Psoas muscle (tissue), 8 donors: Measurements from ENCODE around the gene OBSCN. TPM values are rescaled to one million over a fixed set of nuclear protein-coding genes. Genes with fewer than 3 reads are reported as not detected.
A peak's percentile ranks its signal among the peaks of the same experiment; 100 is the strongest.
"Not testable (repeated sequence)": the region's sequence is repeated elsewhere in the genome, so short reads cannot be mapped to it uniquely, and the experiment has no call there.

ENCODE experiments used
- ATAC-seq, 4 donors: fragments of 200-7000 bp; cut with Tn5 transposase; one replicate each; pipeline ENCODE4 v1.9.1; 2020; ENCODE audit warnings: moderate library complexity in 3 of 4, mild to moderate bottlenecking in 2 of 4
- DNase-seq, 2 donors: peaks; one replicate each; pipeline ENCODE4 v3.0.0-alpha.2; 2020
- H3K27ac ChIP-seq: fragments of 200-600 bp; one replicate; pipeline ENCODE4 v1.8.0; 2022
- H3K27me3 ChIP-seq, 3 donors: fragments of 200-600 bp in 1 of 3; one replicate each; pipeline versions ENCODE4 v1.6.1 to v1.8.0; 2013 to 2022; ENCODE audit warnings: low read length in 2 of 3, mild to moderate bottlenecking in 2 of 3, moderate library complexity in 1 of 3; ENCODE audit not compliant: insufficient read depth in 3 of 3
- H3K36me3 ChIP-seq, 2 donors: fragments of 200-600 bp in 1 of 2; one replicate each; pipeline versions ENCODE4 v1.6.1 to v1.8.0; 2013 to 2022; ENCODE audit warnings: low read depth in 1 of 2, mild to moderate bottlenecking in 1 of 2, moderate library complexity in 1 of 2; ENCODE audit not compliant: insufficient read depth in 1 of 2
- H3K4me1 ChIP-seq: fragments of 200-600 bp; one replicate; pipeline ENCODE4 v1.8.0; 2022
- H3K4me3 ChIP-seq: fragments of 200-600 bp; one replicate; pipeline ENCODE4 v1.8.0; 2022; ENCODE audit warnings: mild to moderate bottlenecking
- H3K9me3 ChIP-seq: fragments of 200-600 bp; one replicate; pipeline ENCODE4 v1.8.0; 2022
- WGBS, 3 donors: extraction: QIAGEN DNeasy Blood & Tissue Kit; methylation state at CpG; one replicate each; pipeline versions ENCODE4 v1.1.6 to v1.1.7; 2013; 5-methylcytosine and 5-hydroxymethylcytosine counted together
- intact Hi-C, 2 donors: fragments of 100-400 bp; cut with DNase I; formaldehyde crosslinking; loops; one replicate each; pipeline versions ENCODE4 v1.11.0 to v1.14.2; 2022
- polyA plus RNA-seq, 3 donors: library from polyadenylated mRNA; stranded (reverse); fragments of 200-250 nt; gene quantifications; one replicate each; pipeline ENCODE4 v1.2.3, GENCODE V29; 2013
- total RNA-seq, 4 donors: library from RNA; stranded (reverse); fragmentation: NEBNext Ultra II Directional in 2 of 4; extraction: Animal tissue kit (Norgen Biotek cat#: 25700) in 2 of 4; gene quantifications; one replicate each; pipeline versions ENCODE4 v1.2.1 to v1.2.4, GENCODE V29; 2021 to 2023
- TF ChIP-seq, protein P1 (sequence below): fragments of 200-600 bp; IDR thresholded peaks from one replicate; pipeline ENCODE4 v1.8.0; 2022; ENCODE audit warnings: antibody characterized with exemption
- donor health status: healthy with polysubstance abuse.
- donor health status: DM: no; HTN: no; CAD: no; lungs with moderate emphysema.
- donor health status: Bipolar disorder and iron deficiency.
- donor health status: healthy.
- donor health status: DM: yes; HTN: yes; CAD: no.
- donor health status: DM: no; HTN: no; CAD: no.
- donor health status: DM: no; HTN: no; CAD: no.
- donor health status: DM: yes; HTN: yes; CAD: no.

Gene OBSCN
- total and polyA plus RNA-seq, 7 donors: 397 to 1,869 (median 1,061) TPM

DNA sequence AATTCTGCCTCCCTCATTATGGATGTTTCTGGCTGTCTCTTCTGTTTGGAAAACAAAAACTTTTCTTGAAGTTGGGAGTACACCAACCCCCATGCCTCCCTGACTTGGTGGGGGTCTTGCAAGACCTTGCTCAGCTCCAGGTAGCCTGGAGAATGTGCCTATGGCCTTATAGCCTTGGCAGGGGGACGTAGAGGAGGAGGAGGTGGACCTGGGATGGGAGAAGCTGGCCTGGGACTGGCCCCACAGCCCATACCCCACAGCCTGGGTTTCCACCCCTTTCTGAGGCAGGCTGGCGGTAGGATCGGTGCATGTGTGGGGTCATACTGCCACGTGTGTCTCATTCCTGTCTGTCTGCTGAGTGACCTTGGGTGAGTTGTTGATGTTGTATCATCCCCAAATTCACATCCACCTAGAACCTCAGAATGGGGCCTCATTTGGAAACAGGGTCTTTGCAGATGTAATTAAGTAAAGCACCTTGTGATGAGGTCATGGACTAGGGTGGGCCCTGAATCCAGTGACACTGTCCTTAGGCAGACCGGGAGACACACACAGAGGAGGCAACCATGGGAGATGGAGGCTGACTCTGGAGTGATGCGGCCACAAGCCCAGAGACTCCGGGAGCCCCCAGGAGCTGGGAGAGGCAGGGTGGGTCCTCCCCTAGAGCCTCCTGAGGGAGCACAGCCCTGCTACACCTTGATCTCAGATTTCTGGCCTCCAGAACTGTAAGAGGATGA, 18.5 kb downstream of the OBSCN start:
- 63 to 76% (median 66%) methylated on average over 7 of the region's 7 CpGs for WGBS, 3 donors
- Histone ChIP-seq H3K4me3 (no peak overlapping the region), H3K4me1 (peaks cover 90% of the 10 kb centered on the region), H3K9me3 (no peaks in the 10 kb centered on the region), H3K36me3 (peaks cover 4 to 99% of the 10 kb centered on the region in 2 donors), H3K27ac (peak overlapping the region; percentile 77), H3K27me3 (no peaks in the 10 kb centered on the region)
- ATAC-seq (no peak), DNase-seq (no peak)
- intact Hi-C loops: no loop called here
- TF ChIP-seq, protein P1, sequence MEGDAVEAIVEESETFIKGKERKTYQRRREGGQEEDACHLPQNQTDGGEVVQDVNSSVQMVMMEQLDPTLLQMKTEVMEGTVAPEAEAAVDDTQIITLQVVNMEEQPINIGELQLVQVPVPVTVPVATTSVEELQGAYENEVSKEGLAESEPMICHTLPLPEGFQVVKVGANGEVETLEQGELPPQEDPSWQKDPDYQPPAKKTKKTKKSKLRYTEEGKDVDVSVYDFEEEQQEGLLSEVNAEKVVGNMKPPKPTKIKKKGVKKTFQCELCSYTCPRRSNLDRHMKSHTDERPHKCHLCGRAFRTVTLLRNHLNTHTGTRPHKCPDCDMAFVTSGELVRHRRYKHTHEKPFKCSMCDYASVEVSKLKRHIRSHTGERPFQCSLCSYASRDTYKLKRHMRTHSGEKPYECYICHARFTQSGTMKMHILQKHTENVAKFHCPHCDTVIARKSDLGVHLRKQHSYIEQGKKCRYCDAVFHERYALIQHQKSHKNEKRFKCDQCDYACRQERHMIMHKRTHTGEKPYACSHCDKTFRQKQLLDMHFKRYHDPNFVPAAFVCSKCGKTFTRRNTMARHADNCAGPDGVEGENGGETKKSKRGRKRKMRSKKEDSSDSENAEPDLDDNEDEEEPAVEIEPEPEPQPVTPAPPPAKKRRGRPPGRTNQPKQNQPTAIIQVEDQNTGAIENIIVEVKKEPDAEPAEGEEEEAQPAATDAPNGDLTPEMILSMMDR: no peak

DNA sequence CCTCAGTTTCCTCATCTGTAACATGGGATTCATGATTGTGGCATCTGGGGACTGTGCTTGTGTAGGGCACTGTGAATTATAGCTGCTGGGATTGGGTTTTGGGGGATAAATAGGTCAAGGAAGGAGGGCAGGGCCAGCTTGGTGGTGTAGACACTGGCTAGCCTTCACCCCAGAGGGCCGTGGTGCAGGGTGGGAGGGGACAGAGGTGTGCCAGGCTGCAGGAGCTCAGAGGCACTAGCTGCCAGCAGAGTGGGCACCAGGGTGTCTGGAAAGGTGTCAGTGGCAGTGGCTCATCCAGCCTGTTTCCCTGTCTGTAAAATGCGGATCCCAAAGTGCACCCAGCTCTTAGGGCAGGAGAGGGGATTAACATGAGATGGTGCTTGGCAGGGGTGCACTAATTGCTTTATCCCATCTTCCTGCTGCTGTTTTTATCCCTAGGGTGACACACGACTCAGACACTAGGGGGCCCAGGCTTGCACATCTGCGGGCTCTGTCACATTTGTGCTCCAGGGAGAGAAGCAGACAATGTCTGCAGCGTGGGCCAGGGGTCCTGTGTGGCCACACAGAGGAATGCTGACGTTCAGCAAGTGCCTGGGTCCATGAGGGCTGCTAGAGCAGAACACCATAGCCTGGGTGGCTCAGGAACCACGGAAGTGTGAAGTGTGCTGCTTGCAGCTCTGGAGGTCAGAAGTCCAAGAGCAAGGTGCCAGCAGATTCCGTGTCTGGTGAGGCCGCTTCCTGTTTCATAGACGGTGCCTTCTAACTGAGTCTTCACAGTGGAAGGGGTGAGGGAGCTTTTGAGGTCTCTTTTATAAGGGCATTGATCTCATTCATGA, 19.3 kb downstream of the OBSCN start:
- Histone ChIP-seq H3K36me3 (peaks cover 6 to 99% of the 10 kb centered on the region in 2 donors), H3K4me3 (no peak overlapping the region), H3K27ac (peak overlapping the region; percentile 77), H3K4me1 (peaks cover 88% of the 10 kb centered on the region), H3K9me3 (no peaks in the 10 kb centered on the region), H3K27me3 (no peaks in the 10 kb centered on the region)
- TF ChIP-seq, protein P1: no peak
- intact Hi-C loops: no loop called here
- ATAC-seq (peak; percentile 35 to 58 (median 41)), DNase-seq (peak in 1 of 2 donors; percentile 73)
- 23 to 29% (median 25%) methylated on average over 10 of the region's 10 CpGs for WGBS, 3 donors

DNA sequence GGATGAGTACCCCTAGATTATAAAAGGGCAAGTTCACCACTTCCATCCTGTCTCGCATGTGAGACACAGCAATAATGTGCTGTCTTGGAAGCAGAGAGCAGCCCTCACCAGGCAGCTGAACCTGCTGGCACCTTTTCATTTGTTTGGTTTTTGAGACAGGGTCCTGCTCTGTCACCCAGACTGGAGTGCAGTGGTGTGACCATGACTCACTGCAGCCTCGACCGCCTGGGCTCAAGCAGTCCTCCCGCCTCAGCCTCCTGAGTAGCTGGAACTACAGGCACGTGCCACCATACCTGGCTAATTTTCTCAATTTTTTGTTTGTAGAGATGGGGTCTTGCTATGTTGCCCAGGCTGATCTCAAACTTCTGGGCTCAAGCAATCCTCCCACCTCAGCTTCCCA, 20.3 kb downstream of the OBSCN start:
- H3K4me3 ChIP-seq, intact Hi-C loops, DNase-seq, H3K9me3 ChIP-seq, H3K27me3 ChIP-seq: not testable (repeated sequence)
- Histone ChIP-seq H3K27ac (peak overlapping the region; percentile 77), H3K4me1 (peaks cover 86% of the 10 kb centered on the region), H3K36me3 (peaks cover 11 to 99% of the 10 kb centered on the region in 2 donors)
- ATAC-seq: peak; percentile 16 to 25 (median 22)
- 75 to 88% (median 82%) methylated on average over 5 of the region's 5 CpGs for WGBS, 3 donors

DNA sequence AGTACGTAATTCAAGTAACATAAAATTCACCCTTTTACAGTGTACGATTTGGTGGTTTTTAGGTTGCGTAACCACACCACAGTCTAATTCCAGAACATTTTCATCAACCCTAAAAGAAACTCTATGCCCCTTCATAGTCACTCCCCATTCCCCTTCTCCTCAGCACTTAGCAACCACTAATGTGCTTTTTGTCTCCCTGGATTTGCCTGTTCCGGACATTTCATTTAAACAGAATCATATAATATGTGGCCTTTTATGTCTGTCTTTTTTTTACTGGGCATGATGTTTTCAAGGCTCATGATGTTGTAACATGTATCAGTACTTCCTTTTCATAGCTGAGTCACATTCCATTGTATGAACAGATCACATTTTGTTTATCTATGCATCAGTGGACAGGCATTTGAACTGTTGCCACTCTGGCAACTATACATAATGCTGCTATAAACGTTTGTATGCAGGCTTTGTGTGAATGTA, 20.8 kb downstream of the OBSCN start:
- WGBS, 3 donors: 46 to 66% (median 61%) methylated on average over 5 of the region's 5 CpGs
- peaks cover 11 to 99% of the 10 kb centered on the region in 2 donors for H3K36me3 ChIP-seq
- peaks cover 84% of the 10 kb centered on the region for H3K4me1 ChIP-seq
- H3K27me3 ChIP-seq: no peaks in the 10 kb centered on the region
- no peak overlapping the region for H3K4me3 ChIP-seq
- H3K27ac ChIP-seq: peak overlapping the region; percentile 77
- intact Hi-C loops: no loop called here
- no peak for DNase-seq
- no peaks in the 10 kb centered on the region for H3K9me3 ChIP-seq
- peak; percentile 56 to 65 (median 60) for ATAC-seq
- TF ChIP-seq, protein P1: no peak

DNA sequence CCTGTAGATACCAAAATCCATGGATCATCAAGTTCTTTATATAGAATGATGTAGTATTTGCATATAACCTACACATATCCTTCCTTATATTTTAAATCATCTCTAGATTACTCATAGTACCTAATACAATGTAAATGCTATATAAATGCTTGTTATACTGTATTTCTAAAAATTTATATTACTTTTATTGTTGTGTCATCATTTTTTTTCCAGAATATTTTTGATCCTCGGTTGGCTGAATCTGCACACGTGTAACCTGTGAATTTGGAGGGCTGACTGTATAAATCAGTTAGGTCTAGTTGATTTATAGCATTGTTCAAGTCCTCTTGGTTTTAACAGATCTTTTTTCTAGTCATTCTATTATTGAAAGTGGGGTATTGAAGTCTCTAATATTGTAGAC, 23.3 kb downstream of the OBSCN start:
- TF ChIP-seq, protein P1: no peak
- intact Hi-C loops: no loop called here
- ATAC-seq (no peak), DNase-seq (no peak)
- H3K9me3 ChIP-seq: no peaks in the 10 kb centered on the region
- 46 to 69% (median 46%) methylated on average over 2 of the region's 2 CpGs for WGBS, 3 donors
- peaks cover 11 to 89% of the 10 kb centered on the region in 2 donors for H3K36me3 ChIP-seq
- H3K27ac ChIP-seq: peak overlapping the region; percentile 77
- peak overlapping the region; percentile 19 for H3K4me3 ChIP-seq
- H3K4me1 ChIP-seq: peaks cover 84% of the 10 kb centered on the region
- H3K27me3 ChIP-seq: no peaks in the 10 kb centered on the region
